ENCODE measurements around the gene POU6F2. TPM values are rescaled to one million over a fixed set of nuclear protein-coding genes. Genes with fewer than 3 reads are reported as not detected.

POU6F2 gene
- total RNA-seq, 4 donors from 2014 or later = 0.48 to 0.82 TPM; not detected in 2

GRCh38 chr7:39295796-39296195, 318.1 kb downstream of the POU6F2 start:
- H3K27me3 ChIP-seq = no peaks in the 10 kb centered on the region
- no peak for DNase-seq
- H3K9me3 ChIP-seq = no peaks in the 10 kb centered on the region
- intact Hi-C loops (cut with DNase I; ENCODE audit: low total_unique reads) = no loop called here
- in situ Hi-C loops (cut with MboI; ENCODE audit: low pct_ligation_motif_present in 1 of 4, low pct_unique_long_range_greater_than_20kb in 1 of 4, low sequenced_read_pairs in 3 of 4) = no loop called here
- no peaks in the 10 kb centered on the region for H3K4me1 ChIP-seq
- TF ChIP-seq EP300 (IDR thresholded peaks at IDR 0.05; ENCODE audit: low read depth) = no peak
- no peak for TF ChIP-seq POLR2AphosphoS5 (IDR thresholded peaks at IDR 0.05)
- TF ChIP-seq POLR2A (IDR thresholded peaks at IDR 0.05) = no peak
- TF ChIP-seq CTCF (IDR thresholded peaks at IDR 0.05) = no peak
- no peaks in the 10 kb centered on the region for H3K36me3 ChIP-seq
- no peak overlapping the region for H3K27ac ChIP-seq
- no peak overlapping the region for H3K4me3 ChIP-seq

GRCh38 chr7:39299695-39300094, 322.0 kb downstream of the POU6F2 start:
- Histone ChIP-seq H3K9me3 (no peaks in the 10 kb centered on the region), H3K4me3 (no peak overlapping the region), H3K4me1 (no peaks in the 10 kb centered on the region), H3K36me3 (no peaks in the 10 kb centered on the region), H3K27me3 (no peaks in the 10 kb centered on the region), H3K27ac (no peak overlapping the region)
- in situ Hi-C loops (cut with MboI; ENCODE audit: low pct_ligation_motif_present in 1 of 4, low pct_unique_long_range_greater_than_20kb in 1 of 4, low sequenced_read_pairs in 3 of 4) (no loop called here), intact Hi-C loops (cut with DNase I; ENCODE audit: low total_unique reads) (no loop called here)
- WGBS, 2 donors (ENCODE audit: low coverage in 1 of 2) = 61% methylated on average over 6 of the region's 6 CpGs; no CpG with 5 or more reads in 1 of the 2 donors
- DNase-seq = no peak
- TF ChIP-seq POLR2A (IDR thresholded peaks at IDR 0.05) (no peak), POLR2AphosphoS5 (IDR thresholded peaks at IDR 0.05) (no peak), EP300 (IDR thresholded peaks at IDR 0.05; ENCODE audit: low read depth) (no peak), CTCF (IDR thresholded peaks at IDR 0.05) (no peak)

GRCh38 chr7:39300276-39300675, 322.6 kb downstream of the POU6F2 start:
- Histone ChIP-seq H3K36me3 (no peaks in the 10 kb centered on the region), H3K9me3 (no peaks in the 10 kb centered on the region), H3K4me3 (no peak overlapping the region), H3K27ac (no peak overlapping the region), H3K27me3 (no peaks in the 10 kb centered on the region), H3K4me1 (no peaks in the 10 kb centered on the region)
- 52 to 64% methylated on average over 3 to 8 of the region's 8 CpGs for WGBS, 2 donors (ENCODE audit: low coverage in 1 of 2)
- intact Hi-C loops (cut with DNase I; ENCODE audit: low total_unique reads) (no loop called here), in situ Hi-C loops (cut with MboI; ENCODE audit: low pct_ligation_motif_present in 1 of 4, low pct_unique_long_range_greater_than_20kb in 1 of 4, low sequenced_read_pairs in 3 of 4) (no loop called here)
- TF ChIP-seq POLR2AphosphoS5 (IDR thresholded peaks at IDR 0.05) = no peak
- no peak for TF ChIP-seq CTCF (IDR thresholded peaks at IDR 0.05)
- no peak for TF ChIP-seq POLR2A (IDR thresholded peaks at IDR 0.05)
- no peak for TF ChIP-seq EP300 (IDR thresholded peaks at IDR 0.05; ENCODE audit: low read depth)
- no peak for DNase-seq

GRCh38 chr7:39301543-39301942, 323.8 kb downstream of the POU6F2 start:
- in situ Hi-C loops (cut with MboI; ENCODE audit: low pct_ligation_motif_present in 1 of 4, low pct_unique_long_range_greater_than_20kb in 1 of 4, low sequenced_read_pairs in 3 of 4) (no loop called here), intact Hi-C loops (cut with DNase I; ENCODE audit: low total_unique reads) (no loop called here)
- Histone ChIP-seq H3K27me3 (no peaks in the 10 kb centered on the region), H3K27ac (no peak overlapping the region), H3K4me1 (no peaks in the 10 kb centered on the region), H3K9me3 (no peaks in the 10 kb centered on the region), H3K36me3 (no peaks in the 10 kb centered on the region), H3K4me3 (no peak overlapping the region)
- DNase-seq = no peak
- TF ChIP-seq CTCF (IDR thresholded peaks at IDR 0.05) (no peak), EP300 (IDR thresholded peaks at IDR 0.05; ENCODE audit: low read depth) (no peak), POLR2A (IDR thresholded peaks at IDR 0.05) (no peak), POLR2AphosphoS5 (IDR thresholded peaks at IDR 0.05) (no peak)

Measured in transverse colon (tissue), 4 donors.